BLaER1 treated with 17β-estradiol and CSF1 and Interleukin-3, amounts not matched to agents 10 nM and 100 nM (cell line): Measurements from ENCODE around the gene CLASP2.
A peak's percentile ranks its signal among the peaks of the same experiment; 100 is the strongest.
"Not testable (repeated sequence)": the region's sequence is repeated elsewhere in the genome, so short reads cannot be mapped to it uniquely, and the experiment has no call there.

ENCODE experiments used
- H3K27ac ChIP-seq, 11 experiments: shearing (Covaris generic); formaldehyde crosslinking; 2 replicates each; pipeline ENCODE4 v1.8.1; 2022
- H3K27me3 ChIP-seq, 11 experiments: shearing (Covaris generic); formaldehyde crosslinking; 2 replicates each; pipeline ENCODE4 v1.8.1; 2022
- H3K36me3 ChIP-seq, 11 experiments: shearing (Covaris generic); formaldehyde crosslinking; 2 replicates each; pipeline ENCODE4 v1.8.1; 2022
- H3K4me1 ChIP-seq, 10 experiments: shearing (Covaris generic); formaldehyde crosslinking; 2 replicates each; pipeline ENCODE4 v1.8.1; 2022
- H3K4me2 ChIP-seq, 11 experiments: shearing (Covaris generic); formaldehyde crosslinking; 2 replicates each; pipeline ENCODE4 v1.8.1; 2022
- H3K4me3 ChIP-seq, 10 experiments: shearing (Covaris generic); formaldehyde crosslinking; 2 replicates each; pipeline ENCODE4 v1.8.1; 2022
- H3K9ac ChIP-seq, 11 experiments: shearing (Covaris generic); formaldehyde crosslinking; 2 replicates each; pipeline ENCODE4 v1.8.1; 2022
- H3K9me3 ChIP-seq, 11 experiments: shearing (Covaris generic); formaldehyde crosslinking; replicated peaks in 1 of 11; 2 replicates each; pipeline ENCODE4 v1.8.1; 2022
- H4K20me1 ChIP-seq, 11 experiments: shearing (Covaris generic); formaldehyde crosslinking; 2 replicates each; pipeline ENCODE4 v1.8.1; 2022
- Cebpa-rat ChIP-seq, 11 experiments: shearing (Covaris generic); IDR thresholded peaks; 2 replicates each; pipeline ENCODE4 v1.8.1; 2022

The CLASP2 gene

GRCh38 chr3:33658621-33658990, 59.4 kb downstream of the CLASP2 start:
- no peak for TF ChIP-seq Cebpa-rat (IDR thresholded peaks at IDR 0.05)
- Histone ChIP-seq H3K4me2 (peak overlapping the region; percentile 67 to 88 (median 83)), H3K9ac (peak overlapping the region; percentile 58 to 75 (median 71); a peak in 17 of 22 replicates), H4K20me1 (peaks cover 0 to 7% (median 0%) of the 10 kb centered on the region in 11 experiments; a peak in 2 of 22 replicates), H3K36me3 (peaks cover 0 to 21% (median 4%) of the 10 kb centered on the region in 11 experiments; a peak in 4 of 22 replicates), H3K4me3 (peak overlapping the region; percentile 41 to 59 (median 52); a peak in 19 of 20 replicates), H3K9me3 (no peaks in the 10 kb centered on the region), H3K27me3 (no peaks in the 10 kb centered on the region), H3K4me1 (peaks cover 23 to 42% (median 30%) of the 10 kb centered on the region in 10 experiments), H3K27ac (peak overlapping the region in 8 of 11 experiments; percentile 66 to 85 (median 75); a peak in 15 of 22 replicates)

GRCh38 chr3:33658039-33658438, 60.0 kb downstream of the CLASP2 start:
- Histone ChIP-seq H3K4me2 (peak overlapping the region in 10 of 11 experiments; percentile 67 to 88 (median 80); a peak in 15 of 22 replicates), H3K27me3 (no peaks in the 10 kb centered on the region), H3K27ac (no peak overlapping the region; a peak in 1 of 22 replicates), H3K4me3 (peak overlapping the region in 2 of 10 experiments; percentile 41 to 50; a peak in 2 of 20 replicates), H3K9me3 (no peaks in the 10 kb centered on the region), H3K4me1 (peaks cover 23 to 38% (median 29%) of the 10 kb centered on the region in 10 experiments), H3K36me3 (peaks cover 0 to 16% (median 4%) of the 10 kb centered on the region in 11 experiments; a peak in 4 of 22 replicates), H3K9ac (peak overlapping the region in 1 of 11 experiments; percentile 50; a peak in 4 of 22 replicates), H4K20me1 (peaks cover 0 to 7% (median 0%) of the 10 kb centered on the region in 11 experiments; a peak in 3 of 22 replicates)
- no peak for TF ChIP-seq Cebpa-rat (IDR thresholded peaks at IDR 0.05)

- H3K27ac ChIP-seq = no peak overlapping the region
- H3K36me3 ChIP-seq = peaks cover 0 to 5% (median 0%) of the 10 kb centered on the region in 11 experiments; a peak in 3 of 22 replicates
- TF ChIP-seq Cebpa-rat (IDR thresholded peaks at IDR 0.05) = no peak
- H4K20me1 ChIP-seq = peaks cover 0 to 32% (median 0%) of the 10 kb centered on the region in 11 experiments; a peak in 5 of 22 replicates
- no peaks in the 10 kb centered on the region for H3K9me3 ChIP-seq
- no peaks in the 10 kb centered on the region for H3K27me3 ChIP-seq
- no peak overlapping the region for H3K4me3 ChIP-seq
- H3K4me2 ChIP-seq = peak overlapping the region in 2 of 11 experiments; percentile 2 to 10; a peak in 1 of 22 replicates
- H3K9ac ChIP-seq = no peak overlapping the region
- H3K4me1 ChIP-seq = peaks cover 0 to 20% (median 2%) of the 10 kb centered on the region in 10 experiments; a peak in 12 of 20 replicates
Observed at GRCh38 chr3:33652736-33653135, 65.3 kb downstream of the CLASP2 start.

DNA sequence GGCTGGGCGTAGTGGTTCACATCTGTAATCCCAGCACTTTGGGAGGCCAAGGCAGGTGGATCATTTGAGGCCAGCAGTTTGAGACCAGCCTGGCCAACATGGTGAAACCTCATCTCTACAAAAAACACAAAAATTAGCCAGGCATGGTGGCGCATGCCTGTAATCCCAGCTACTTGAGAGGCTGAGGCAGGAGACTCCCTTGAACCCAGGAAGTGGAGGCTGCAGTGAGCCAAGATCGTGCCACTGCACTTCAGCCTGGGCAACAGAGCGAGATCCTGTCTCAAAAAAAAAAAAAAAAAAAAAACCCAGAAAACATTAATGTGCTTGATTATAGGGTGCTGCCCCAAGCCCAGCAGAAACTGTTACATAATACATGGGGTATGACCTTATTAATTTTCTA, 67.0 kb downstream of the CLASP2 start:
- Histone ChIP-seq H3K4me1 (peaks cover 0 to 17% (median 0%) of the 10 kb centered on the region in 10 experiments; a peak in 3 of 20 replicates), H3K36me3 (peaks cover 0 to 12% (median 4%) of the 10 kb centered on the region in 11 experiments; a peak in 8 of 22 replicates), H4K20me1 (peaks cover 0 to 32% (median 0%) of the 10 kb centered on the region in 11 experiments; a peak in 5 of 22 replicates)
- not testable (repeated sequence) for H3K9me3 ChIP-seq, H3K27ac ChIP-seq, H3K4me3 ChIP-seq, H3K4me2 ChIP-seq, H3K9ac ChIP-seq, H3K27me3 ChIP-seq

GRCh38 chr3:33650495-33650894, 67.6 kb downstream of the CLASP2 start:
- Histone ChIP-seq H3K9me3 (no peaks in the 10 kb centered on the region), H3K4me1 (peaks cover 0 to 17% (median 0%) of the 10 kb centered on the region in 10 experiments; a peak in 3 of 20 replicates), H4K20me1 (peaks cover 0 to 32% (median 0%) of the 10 kb centered on the region in 11 experiments; a peak in 5 of 22 replicates), H3K36me3 (peaks cover 0 to 12% (median 4%) of the 10 kb centered on the region in 11 experiments; a peak in 8 of 22 replicates), H3K27me3 (no peaks in the 10 kb centered on the region), H3K27ac (no peak overlapping the region), H3K4me3 (no peak overlapping the region), H3K4me2 (no peak overlapping the region), H3K9ac (no peak overlapping the region)
- TF ChIP-seq Cebpa-rat (IDR thresholded peaks at IDR 0.05) = no peak

DNA sequence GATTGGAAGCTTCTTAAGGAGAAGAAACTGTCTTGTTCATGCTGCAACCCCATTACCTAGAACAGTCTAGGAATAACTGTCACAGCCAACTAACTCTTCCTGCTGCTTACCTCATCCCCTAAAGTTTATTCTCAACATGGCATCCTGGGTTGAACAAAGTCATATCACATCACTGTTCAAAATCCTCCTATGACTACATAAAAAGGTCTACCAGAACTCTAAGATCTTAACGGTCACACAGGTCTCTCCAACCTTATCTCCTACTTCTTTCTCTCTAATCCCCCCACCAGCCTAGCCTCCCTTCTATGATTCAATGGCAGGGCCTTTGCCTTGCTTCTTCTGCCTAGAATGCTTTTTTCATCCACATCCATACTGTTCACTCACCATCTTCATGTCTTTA, 69.3 kb downstream of the CLASP2 start:
- no peak for TF ChIP-seq Cebpa-rat (IDR thresholded peaks at IDR 0.05)
- no peak overlapping the region for H3K4me3 ChIP-seq
- H3K4me1 ChIP-seq = peaks cover 0 to 17% (median 0%) of the 10 kb centered on the region in 10 experiments; a peak in 3 of 20 replicates
- peaks cover 4 to 26% (median 13%) of the 10 kb centered on the region in 11 experiments; a peak in 17 of 22 replicates for H3K36me3 ChIP-seq
- peaks cover 0 to 25% (median 0%) of the 10 kb centered on the region in 11 experiments; a peak in 4 of 22 replicates for H4K20me1 ChIP-seq
- no peak overlapping the region for H3K4me2 ChIP-seq
- H3K9ac ChIP-seq = no peak overlapping the region
- H3K27ac ChIP-seq = no peak overlapping the region
- H3K9me3 ChIP-seq = no peaks in the 10 kb centered on the region
- H3K27me3 ChIP-seq = no peaks in the 10 kb centered on the region

DNA sequence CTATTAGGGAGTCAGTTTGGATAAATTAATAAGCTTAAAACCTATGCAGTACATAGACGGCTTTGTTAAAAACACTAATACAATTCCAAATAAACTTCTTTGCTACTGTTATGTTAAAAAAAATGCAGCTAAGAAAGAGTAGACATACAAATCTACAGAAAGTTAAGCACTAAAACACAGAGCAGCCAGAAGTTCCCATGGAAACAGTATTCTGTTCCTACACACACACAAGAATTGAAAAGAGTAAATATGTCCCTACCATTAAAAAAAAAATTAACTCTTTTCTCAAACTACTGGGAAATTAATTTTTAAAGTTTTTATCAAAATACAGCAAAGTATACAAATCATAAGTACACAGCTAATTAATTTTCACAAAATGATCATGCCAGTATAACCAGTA, 71.6 kb downstream of the CLASP2 start:
- TF ChIP-seq Cebpa-rat (IDR thresholded peaks at IDR 0.05) = no peak
- Histone ChIP-seq H3K9me3 (no peaks in the 10 kb centered on the region), H3K9ac (no peak overlapping the region), H3K4me3 (no peak overlapping the region), H3K36me3 (peaks cover 4 to 38% (median 13%) of the 10 kb centered on the region in 11 experiments; a peak in 17 of 22 replicates), H3K4me2 (no peak overlapping the region), H3K4me1 (no peaks in the 10 kb centered on the region), H3K27me3 (no peaks in the 10 kb centered on the region), H4K20me1 (peaks cover 0 to 13% (median 0%) of the 10 kb centered on the region in 11 experiments; a peak in 2 of 22 replicates), H3K27ac (no peak overlapping the region)

DNA sequence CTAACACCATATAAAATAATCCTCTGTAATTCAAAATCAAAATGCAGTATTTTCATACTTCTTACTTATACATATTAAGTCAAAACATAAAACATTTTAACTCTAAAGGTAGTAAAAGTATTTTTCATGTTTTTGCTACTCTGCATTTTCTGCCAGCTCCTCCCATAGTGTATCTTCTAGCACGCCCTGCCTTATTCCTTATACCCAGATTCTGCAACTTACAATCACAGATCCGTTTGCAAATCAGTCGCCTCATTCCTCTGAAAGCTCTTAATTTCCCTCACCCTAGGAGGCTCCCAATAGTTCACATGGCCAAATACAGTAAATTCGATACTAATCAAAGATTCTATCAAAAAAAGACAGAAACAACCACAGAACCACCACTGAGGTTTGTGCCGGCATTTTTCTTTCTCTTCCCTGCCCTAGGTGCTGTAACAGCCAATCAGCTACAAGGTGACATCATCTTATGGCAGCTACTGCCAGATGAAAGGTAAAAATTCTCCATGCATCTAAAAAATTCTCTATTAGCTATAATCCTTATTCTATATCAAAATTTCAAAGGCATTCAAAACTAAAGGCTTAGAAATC, 72.9 kb downstream of the CLASP2 start:
- H3K4me3 ChIP-seq = no peak overlapping the region
- H3K36me3 ChIP-seq = peaks cover 4 to 34% (median 13%) of the 10 kb centered on the region in 11 experiments; a peak in 18 of 22 replicates
- H3K4me1 ChIP-seq = no peaks in the 10 kb centered on the region
- H3K27ac ChIP-seq = no peak overlapping the region
- H4K20me1 ChIP-seq = peaks cover 0 to 17% (median 0%) of the 10 kb centered on the region in 11 experiments; a peak in 2 of 22 replicates
- no peaks in the 10 kb centered on the region for H3K9me3 ChIP-seq
- no peaks in the 10 kb centered on the region for H3K27me3 ChIP-seq
- H3K4me2 ChIP-seq = no peak overlapping the region
- TF ChIP-seq Cebpa-rat (IDR thresholded peaks at IDR 0.05) = no peak
- H3K9ac ChIP-seq = no peak overlapping the region

DNA sequence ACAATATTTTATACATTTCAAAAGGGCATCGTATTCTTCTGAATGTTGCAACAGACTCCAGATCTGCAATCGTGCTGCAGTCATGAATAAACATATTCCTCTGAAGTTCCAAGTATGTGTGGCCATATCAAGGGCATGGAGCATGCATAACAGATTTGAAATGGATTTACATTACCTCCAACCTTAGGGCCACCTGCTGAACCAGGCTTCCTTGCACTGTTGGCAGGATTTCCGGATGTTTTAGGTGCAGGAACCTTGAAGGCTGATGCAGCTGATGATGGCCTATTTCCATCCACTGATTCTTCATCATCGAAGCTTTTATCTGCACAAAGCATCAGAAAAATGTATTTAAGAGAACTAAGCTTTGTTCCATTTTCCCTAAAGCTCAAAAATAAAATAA, 73.5 kb downstream of the CLASP2 start:
- H3K27me3 ChIP-seq = no peaks in the 10 kb centered on the region
- no peaks in the 10 kb centered on the region for H3K4me1 ChIP-seq
- H3K27ac ChIP-seq = no peak overlapping the region
- H3K4me2 ChIP-seq = no peak overlapping the region
- no peaks in the 10 kb centered on the region for H3K9me3 ChIP-seq
- TF ChIP-seq Cebpa-rat (IDR thresholded peaks at IDR 0.05) = no peak
- peaks cover 0 to 13% (median 0%) of the 10 kb centered on the region in 11 experiments; a peak in 2 of 22 replicates for H4K20me1 ChIP-seq
- H3K9ac ChIP-seq = no peak overlapping the region
- H3K4me3 ChIP-seq = no peak overlapping the region
- H3K36me3 ChIP-seq = peaks cover 4 to 39% (median 16%) of the 10 kb centered on the region in 11 experiments; a peak in 19 of 22 replicates
